ENCODE measurements around the gene CNGA1.
A peak's percentile ranks its signal among the peaks of the same experiment; 100 is the strongest.
"Not testable (repeated sequence)": the region's sequence is repeated elsewhere in the genome, so short reads cannot be mapped to it uniquely, and the experiment has no call there.

CNGA1 gene

DNA sequence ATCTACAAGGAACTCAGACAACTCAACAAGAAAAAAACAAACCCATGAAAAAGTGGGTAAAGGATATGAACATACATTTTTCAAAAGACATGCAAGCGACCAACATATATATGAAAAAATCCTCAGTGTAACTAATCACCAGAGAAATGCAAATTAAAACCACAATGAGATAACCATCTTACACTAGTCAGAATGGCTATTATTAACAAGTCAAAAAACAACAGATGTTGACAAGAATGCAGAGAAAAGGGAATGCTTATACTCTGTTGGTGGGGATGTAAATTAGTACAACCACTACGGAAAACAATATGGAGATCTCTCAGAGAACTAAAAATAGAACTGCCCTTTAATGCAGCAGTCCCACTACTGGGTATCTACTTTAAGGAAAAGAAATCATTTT, 12.2 kb upstream of the CNGA1 start:
- DNase-seq: no peak

DNA sequence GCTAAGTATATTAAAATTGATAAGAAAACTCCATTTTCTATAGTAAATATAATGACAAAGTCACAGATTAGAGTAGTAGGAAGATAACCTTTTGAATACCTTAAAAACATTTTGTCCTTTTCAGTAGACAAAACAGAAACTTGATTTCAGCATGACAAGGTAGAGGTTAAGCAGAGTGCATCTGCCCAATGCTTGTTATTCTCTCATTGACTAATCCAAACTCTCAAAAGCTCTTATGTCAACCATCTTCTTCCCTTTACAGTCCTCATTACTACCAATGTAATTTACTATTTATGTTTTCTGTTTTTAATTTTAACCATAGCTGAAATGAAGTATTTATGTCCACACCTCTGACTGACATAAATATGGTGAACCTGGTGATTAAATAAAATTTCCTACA, 11.2 kb upstream of the CNGA1 start:
- no peak for DNase-seq

GRCh38 chr4:48025005-48025404, 8.5 kb upstream of the CNGA1 start:
- no peak for DNase-seq

DNA sequence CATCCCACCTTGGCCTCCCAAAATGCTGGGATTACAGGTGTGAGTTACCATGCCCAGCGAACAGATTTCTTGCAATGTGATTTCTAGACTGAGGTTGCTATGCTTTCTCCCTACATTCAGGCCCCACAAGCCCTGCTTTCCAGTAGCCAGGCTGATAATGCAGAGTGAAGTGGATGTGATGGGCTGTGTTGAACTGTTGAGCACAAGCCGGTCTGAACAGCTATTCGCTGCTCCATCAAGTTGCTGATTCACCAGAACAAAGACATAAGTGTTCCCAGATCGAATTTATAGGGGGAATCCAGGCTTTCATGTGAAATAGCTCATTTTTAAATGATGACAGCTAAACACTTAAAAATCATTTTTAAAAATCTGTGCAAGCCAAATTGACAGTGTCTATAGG, 8.0 kb upstream of the CNGA1 start:
- DNase-seq: no peak

- DNase-seq: no peak
Observed at GRCh38 chr4:48022192-48022799, 5.8 kb upstream of the CNGA1 start.

GRCh38 chr4:48021100-48021499, 4.6 kb upstream of the CNGA1 start:
- DNase-seq: no peak

DNA sequence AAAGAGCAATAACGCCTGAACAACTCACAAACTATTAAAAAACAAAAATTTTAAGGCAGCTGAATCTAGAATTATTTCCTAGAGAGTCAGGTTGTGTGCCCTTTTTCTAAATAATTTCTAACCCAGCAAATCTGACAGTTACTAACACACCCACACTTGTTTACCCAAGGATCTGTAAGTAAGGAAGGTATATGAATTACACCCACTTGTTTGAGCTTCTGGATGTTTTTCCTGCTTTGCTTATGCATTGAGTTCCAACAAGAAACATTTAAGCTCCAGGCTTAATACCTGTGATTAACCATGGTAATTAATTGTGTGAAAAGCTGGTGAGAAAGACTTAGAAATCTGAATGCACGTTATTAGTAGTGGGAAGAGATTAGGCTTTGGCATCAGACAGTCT, 1.6 kb upstream of the CNGA1 start:
- no peak for DNase-seq

- DNase-seq: peak; percentile 72
Observed at GRCh38 chr4:48017108-48017571, 659 bp upstream of the CNGA1 start.

- DNase-seq: no peak
Observed at GRCh38 chr4:48015678-48016077, 803 bp downstream of the CNGA1 start.

GRCh38 chr4:48015216-48015615, 1.3 kb downstream of the CNGA1 start:
- DNase-seq: no peak

GRCh38 chr4:48012824-48013223, 3.7 kb downstream of the CNGA1 start:
- no peak for DNase-seq

DNA sequence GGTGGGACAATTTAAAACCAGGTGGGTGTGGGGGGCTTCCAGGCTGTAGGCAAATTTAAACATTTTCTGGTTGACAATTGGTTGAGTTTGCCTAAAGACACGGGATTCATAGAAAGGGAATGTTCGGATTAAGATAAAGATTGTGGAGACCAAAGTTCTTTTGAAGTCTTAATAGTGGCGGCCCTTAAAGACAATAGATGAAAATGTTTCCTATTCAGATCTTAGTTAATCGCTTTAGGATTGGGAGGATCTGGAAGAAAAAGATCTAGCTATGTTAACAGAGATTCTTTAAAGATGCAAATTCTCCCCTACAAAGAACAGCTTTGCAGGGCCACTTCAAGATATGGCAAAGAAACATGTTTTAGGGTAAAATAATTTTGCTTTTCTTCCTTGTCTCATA, 4.8 kb downstream of the CNGA1 start:
- no peak for DNase-seq

DNA sequence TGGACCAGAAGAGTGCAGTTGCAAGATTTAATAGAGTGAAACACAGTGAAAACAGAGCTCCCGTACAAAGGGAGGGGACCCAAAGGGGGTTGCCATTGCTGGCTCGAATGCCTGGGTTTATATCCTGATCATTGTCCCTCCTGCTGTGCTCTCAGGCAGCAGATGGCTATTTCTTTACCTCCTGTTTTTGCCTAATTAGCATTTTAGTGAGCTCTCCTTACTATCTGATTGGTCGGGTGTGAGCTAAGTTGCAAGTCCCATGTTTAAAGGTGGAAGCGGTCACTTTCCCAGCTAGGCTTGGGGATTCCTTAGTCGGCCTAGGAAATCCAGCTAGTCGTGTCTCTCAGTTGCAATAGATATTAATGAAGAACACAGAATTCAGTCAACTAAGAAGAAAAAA, 5.6 kb downstream of the CNGA1 start:
- DNase-seq: not testable (repeated sequence)

DNA sequence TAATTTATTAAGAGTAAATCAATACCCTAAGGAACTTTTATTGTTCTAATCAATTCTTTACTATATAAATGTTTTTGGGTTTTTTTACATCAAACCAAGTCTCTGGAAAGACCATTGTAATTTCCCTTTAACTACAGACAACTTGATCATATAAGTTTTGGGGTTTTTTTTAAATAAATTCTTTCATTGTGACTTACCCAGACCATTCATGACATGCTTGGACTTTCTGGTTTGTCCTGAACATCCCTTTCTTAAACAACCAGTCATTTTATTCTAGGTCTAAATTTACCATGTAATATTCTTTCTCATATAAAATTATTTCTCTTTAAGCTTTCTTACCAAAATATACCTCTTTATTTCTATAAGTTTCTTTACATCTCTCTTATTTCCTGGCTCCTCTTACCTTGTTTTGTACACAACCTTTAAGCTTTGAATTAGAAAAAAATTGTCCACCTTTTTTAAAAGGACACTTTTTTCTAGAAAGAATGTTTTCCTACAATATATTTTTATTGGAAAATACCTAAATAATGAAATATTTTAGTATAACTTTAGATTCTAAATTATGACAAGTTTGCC, 8.4 kb downstream of the CNGA1 start:
- no peak for DNase-seq

GRCh38 chr4:48005781-48006180, 10.7 kb downstream of the CNGA1 start:
- DNase-seq: no peak

DNA sequence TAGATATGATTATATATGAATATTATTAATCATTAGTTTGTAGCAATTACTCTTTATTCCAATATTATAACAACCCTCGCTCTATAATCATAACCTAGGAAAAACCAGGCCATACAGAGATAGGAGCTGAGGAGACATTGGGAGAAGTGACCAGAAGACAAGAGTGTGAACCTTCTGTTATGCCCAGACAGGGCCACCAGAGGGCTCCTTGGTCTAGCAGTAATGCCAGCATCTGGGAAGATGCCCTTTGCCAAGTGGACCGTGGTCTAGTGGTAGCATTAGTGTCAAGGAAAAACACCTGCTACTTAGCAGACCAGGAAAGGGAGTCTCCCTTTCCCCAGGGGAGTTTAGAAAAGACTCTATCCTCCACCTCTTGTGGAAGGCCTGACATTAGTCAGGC, 12.9 kb downstream of the CNGA1 start:
- DNase-seq: not testable (repeated sequence)

DNA sequence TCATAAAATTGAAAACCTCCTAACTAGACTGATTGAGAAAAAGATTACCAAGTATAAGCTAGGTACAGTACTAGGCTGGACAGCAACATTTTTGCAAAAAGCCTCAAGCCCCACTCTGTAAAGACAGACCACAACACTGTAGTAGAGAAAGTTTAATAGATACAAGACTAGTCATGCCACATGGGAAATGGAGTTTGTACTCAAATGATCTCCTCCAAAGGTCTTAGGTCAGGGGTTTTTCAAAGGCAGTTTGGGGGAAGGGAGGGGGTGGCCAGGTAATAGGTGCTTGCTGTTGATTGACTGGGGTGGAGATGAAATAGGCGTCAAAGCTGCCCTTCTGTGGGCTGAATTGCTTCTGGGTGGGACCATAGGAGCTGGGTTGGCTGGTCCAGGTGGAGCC, 14.2 kb downstream of the CNGA1 start:
- DNase-seq: no peak

DNA sequence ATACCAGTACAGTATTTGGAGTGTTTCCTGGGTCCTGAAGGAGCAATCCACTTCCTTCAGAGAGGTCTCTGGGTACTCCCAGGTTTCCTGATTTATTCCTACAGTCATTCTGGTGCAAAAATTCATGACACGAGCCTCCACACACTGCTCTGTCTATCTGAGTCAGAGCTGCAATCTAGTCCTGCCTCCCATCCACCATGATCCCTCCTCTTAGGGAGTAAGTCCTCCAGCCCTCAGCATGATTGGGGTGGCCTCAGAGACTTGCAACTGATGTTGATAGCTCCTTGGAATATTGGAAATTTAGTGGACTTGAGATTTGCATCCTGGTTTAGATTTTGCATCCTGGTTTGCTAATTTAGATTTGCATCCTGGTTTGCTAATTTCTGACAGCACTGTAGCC, 20.5 kb downstream of the CNGA1 start:
- no peak for DNase-seq

DNA sequence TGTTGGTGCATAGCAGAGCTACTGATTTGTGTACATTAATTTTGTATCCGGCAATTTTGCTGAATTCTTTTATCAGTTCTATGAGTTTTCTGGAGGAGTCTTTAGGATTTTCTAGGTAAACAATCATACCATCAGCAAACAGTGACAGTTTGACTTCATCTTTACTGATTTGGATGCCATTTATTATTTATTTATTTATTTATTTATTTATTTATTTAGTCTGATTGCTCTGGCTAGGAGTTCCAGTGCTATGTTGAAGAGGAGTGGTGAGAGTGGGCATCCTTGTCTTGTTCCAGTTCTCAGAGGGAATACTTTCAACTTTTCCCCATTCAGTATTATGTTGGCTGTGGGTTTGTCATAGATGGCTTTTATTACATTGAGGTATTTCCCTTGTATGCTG, 24.0 kb downstream of the CNGA1 start:
- not testable (repeated sequence) for DNase-seq

- DNase-seq: no peak
Observed at GRCh38 chr4:47990145-47990544, 26.3 kb downstream of the CNGA1 start.

DNA sequence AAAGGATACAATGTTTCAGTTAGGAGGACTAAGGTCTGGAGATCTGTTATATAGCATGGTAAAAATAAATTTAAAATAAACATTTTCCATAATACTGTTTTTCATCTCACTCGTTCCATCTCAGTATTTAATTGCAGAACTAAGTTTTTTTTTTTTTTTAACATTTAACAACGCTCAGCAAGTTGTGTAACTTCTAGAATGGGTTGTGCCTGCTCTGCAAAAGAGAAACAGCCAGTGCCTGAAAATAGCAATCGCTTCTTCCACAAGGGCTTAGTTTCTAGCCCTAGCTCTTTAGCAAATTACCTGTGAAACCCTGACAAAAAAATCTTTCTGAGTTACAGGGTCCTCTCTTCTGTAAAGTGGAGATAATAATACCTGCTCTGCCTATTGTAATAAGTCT, 41.9 kb downstream of the CNGA1 start:
- no peak for DNase-seq

- no peak for DNase-seq
Observed at GRCh38 chr4:47972721-47973120, 43.8 kb downstream of the CNGA1 start.

GRCh38 chr4:47972181-47972580, 44.3 kb downstream of the CNGA1 start:
- no peak for DNase-seq

DNA sequence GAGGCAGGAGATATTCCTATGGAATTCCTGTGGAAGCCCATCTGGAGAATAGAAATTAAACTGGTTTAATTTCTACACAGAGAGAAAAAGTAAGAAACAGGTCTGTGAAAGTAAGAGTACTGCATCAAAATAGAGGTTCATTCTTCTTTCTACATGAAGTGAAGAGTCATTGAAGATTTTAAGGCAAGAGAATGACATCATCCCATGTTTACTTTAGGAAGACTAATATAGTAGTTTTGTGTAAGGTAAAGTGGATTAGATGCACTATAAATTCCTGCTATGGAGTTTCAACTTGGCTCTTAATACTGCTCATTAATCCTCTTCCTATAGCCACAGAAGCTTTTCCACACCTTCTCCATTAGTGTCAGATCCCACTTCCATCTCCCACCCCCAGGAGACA, 47.6 kb downstream of the CNGA1 start:
- DNase-seq: no peak

GRCh38 chr4:47954677-47955076, 61.8 kb downstream of the CNGA1 start:
- no peak for DNase-seq
